Activated CD4-positive, alpha-beta T cell treated with anti-CD3 and anti-CD28 coated beads for 36 hours (primary cell): ENCODE data around the gene INSYN2A. TPM values are rescaled to one million over a fixed set of nuclear protein-coding genes. Genes with fewer than 3 reads are reported as not detected.

Source experiments
- ATAC-seq: fragments of 200-7000 bp; cut with Tn5 transposase; one replicate; pipeline ENCODE4 v1.10.0; 2021; ENCODE audit warnings: mild to moderate bottlenecking, moderate library complexity
- CTCF ChIA-PET: fragments of 350-600 bp; sonication (Branson Sonifier 250); formaldehyde crosslinking; loops from one replicate; lab custom pipeline; 2021; ENCODE audit warnings: antibody characterized with exemption; lab: Charles Lee
- POLR2A ChIA-PET: fragments of 350-600 bp; sonication (Branson Sonifier 250); formaldehyde crosslinking; loops from one replicate; lab custom pipeline; 2021; ENCODE audit warnings: antibody characterized with exemption, inconsistent platforms; lab: Charles Lee
- DNase-seq: peaks from one replicate; pipeline ENCODE4 v3.0.0-alpha.2; 2020
- H3K27ac Mint-ChIP-seq: one replicate; pipeline ENCODE4 v1.8.0; 2021; ENCODE audit warnings: mixed read lengths
- H3K27me3 Mint-ChIP-seq: one replicate; pipeline ENCODE4 v1.8.0; 2021; ENCODE audit warnings: mixed read lengths
- H3K36me3 Mint-ChIP-seq: one replicate; pipeline ENCODE4 v1.8.0; 2021; ENCODE audit warnings: low read depth, mixed read lengths
- H3K4me1 Mint-ChIP-seq: one replicate; pipeline ENCODE4 v1.8.0; 2021; ENCODE audit warnings: mixed read lengths
- H3K4me3 Mint-ChIP-seq: one replicate; pipeline ENCODE4 v1.8.0; 2021; ENCODE audit warnings: mild to moderate bottlenecking, moderate library complexity, mixed read lengths
- H3K9me3 Mint-ChIP-seq: one replicate; pipeline ENCODE4 v1.8.0; 2021; ENCODE audit warnings: low read depth, mixed read lengths
- intact Hi-C, 2 experiments: fragments of 100-400 bp; cut with DNase I in 1 of 2; cut with micrococcal nuclease in 1 of 2; formaldehyde crosslinking; loops; one replicate each; pipeline versions ENCODE4 v1.14.2 to v1.15.1; 2022 to 2024; cut with DNase I, micrococcal nuclease
- total RNA-seq, 2 experiments: library from RNA; stranded (reverse); gene quantifications; one replicate each; pipeline ENCODE4 v1.2.3, GENCODE V29; 2021

INSYN2A gene
- total RNA-seq, 2 experiments from 2014 or later = not detected

DNA sequence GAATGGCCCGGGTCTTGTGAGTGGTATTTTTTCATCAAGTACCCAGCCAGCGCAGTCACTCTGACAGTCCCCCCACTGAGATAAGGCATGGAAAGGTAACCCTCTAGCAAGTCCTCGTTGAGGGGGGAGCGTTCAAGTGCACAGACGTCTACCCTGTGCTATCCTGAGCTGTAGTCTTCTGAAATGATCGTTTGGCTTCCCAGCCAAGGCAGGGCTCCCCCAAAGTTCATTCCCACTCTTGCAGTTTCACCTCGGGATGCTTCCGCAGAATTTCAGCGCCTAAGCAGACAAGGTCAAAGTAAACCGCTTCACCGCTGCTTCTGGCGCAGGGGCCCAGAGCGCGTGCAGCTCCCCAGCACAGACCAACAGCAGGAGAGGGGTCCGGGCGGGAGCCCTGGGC lies 1.8 kb downstream of the INSYN2A start:
- ChIA-PET POLR2A (no interaction called here), CTCF (no interaction called here)
- ATAC-seq (no peak), DNase-seq (no peak)
- Mint-ChIP-seq H3K27me3 (peaks cover 33% of the 10 kb centered on the region), H3K9me3 (no peaks in the 10 kb centered on the region), H3K27ac (no peak overlapping the region), H3K36me3 (no peaks in the 10 kb centered on the region), H3K4me3 (no peak overlapping the region), H3K4me1 (peaks cover 2% of the 10 kb centered on the region)
- intact Hi-C loops = no loop called here

DNA sequence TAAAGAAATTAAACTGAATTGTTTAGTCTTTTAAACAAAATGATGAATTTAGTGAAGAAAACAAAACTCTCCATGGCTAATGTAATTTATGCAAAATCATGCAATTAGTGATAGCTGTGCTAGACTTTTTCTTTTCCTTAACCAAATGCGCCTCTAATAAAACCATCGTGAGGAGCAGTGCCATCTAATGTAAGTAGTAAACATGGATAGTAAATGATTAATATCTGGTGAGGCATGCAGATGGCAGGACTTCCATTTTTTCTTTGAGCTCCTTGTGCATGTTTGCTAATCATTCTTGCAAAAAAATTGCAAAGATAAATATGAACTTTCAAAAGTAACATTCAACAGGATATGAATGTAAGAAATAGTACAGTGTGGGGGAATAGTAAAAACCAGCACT lies 2.3 kb downstream of the INSYN2A start:
- H3K36me3 Mint-ChIP-seq = no peaks in the 10 kb centered on the region
- H3K27ac Mint-ChIP-seq = no peak overlapping the region
- no peaks in the 10 kb centered on the region for H3K9me3 Mint-ChIP-seq
- ChIA-PET CTCF (no interaction called here), POLR2A (no interaction called here)
- peaks cover 2% of the 10 kb centered on the region for H3K4me1 Mint-ChIP-seq
- H3K4me3 Mint-ChIP-seq = no peak overlapping the region
- ATAC-seq (no peak), DNase-seq (no peak)
- H3K27me3 Mint-ChIP-seq = peaks cover 33% of the 10 kb centered on the region
- intact Hi-C loops = no loop called here

DNA sequence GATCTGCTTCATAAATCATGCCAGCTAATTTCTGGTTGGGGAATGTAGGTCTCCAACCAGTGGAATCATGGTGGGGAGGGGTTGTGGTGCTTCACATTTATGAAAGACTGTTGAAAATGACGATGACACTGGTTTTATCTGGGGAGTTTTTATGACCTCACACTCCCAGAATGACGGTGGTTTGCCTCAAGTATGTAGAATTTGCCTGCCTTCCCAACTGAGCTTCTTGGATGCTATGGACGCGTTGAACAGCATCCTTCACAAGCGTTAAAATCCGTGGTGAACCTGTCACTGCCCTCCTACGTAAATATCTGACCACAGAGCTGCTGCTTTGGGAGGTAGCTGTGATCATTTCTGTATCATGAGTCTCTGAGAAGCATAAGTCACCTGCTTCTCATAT lies 3.3 kb downstream of the INSYN2A start:
- CTCF ChIA-PET = no interaction called here
- POLR2A ChIA-PET = no interaction called here
- Mint-ChIP-seq H3K36me3 (no peaks in the 10 kb centered on the region), H3K27me3 (peaks cover 28% of the 10 kb centered on the region), H3K4me1 (peaks cover 2% of the 10 kb centered on the region), H3K9me3 (no peaks in the 10 kb centered on the region), H3K4me3 (no peak overlapping the region), H3K27ac (no peak overlapping the region)
- no peak for DNase-seq
- no peak for ATAC-seq
- intact Hi-C loops = no loop called here

DNA sequence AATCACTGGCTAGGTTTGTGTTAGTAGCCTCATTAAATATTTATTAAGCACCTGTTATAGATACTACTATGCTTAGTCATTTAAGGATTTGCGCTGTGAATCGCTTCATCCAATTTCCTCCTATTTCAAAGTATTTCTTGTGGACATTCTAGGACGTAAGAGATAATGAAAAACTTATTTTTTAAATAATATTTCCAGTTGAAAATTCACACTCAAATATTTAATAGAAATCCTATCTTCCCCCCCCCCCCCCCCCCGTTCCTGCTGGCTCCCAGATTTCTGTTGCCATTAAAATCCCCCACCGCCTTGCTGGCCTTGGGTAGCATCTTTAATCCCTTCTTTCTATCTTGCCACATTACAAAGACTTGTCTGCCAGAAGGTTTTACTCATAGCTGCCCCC lies 6.0 kb downstream of the INSYN2A start:
- DNase-seq (no peak), ATAC-seq (no peak)
- Mint-ChIP-seq H3K27ac (no peak overlapping the region), H3K36me3 (no peaks in the 10 kb centered on the region), H3K27me3 (peaks cover 26% of the 10 kb centered on the region), H3K4me3 (no peak overlapping the region), H3K4me1 (no peaks in the 10 kb centered on the region), H3K9me3 (peaks cover 3% of the 10 kb centered on the region)
- intact Hi-C loops = no loop called here
- ChIA-PET POLR2A (no interaction called here), CTCF (no interaction called here)

DNA sequence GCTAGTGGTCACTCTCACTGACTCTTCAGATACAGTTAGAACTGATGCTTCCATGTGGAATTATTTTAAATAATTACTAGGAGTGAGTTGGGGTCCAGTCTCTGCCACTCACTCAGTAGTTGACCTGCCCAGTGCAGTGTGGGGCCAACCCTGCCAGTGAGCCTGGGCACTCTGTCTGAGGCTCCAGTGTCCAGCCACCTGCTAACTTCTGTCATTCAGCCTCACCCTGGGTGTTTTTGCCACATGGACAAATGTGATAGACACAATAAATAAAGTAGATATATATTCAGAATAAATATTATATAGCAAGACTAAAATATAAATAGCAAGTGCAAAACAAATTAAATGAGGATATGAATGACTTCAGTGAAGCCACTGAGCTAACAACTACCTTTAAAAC lies 7.2 kb downstream of the INSYN2A start:
- CTCF ChIA-PET = no interaction called here
- no peak for ATAC-seq
- Mint-ChIP-seq H3K27ac (no peak overlapping the region), H3K36me3 (no peaks in the 10 kb centered on the region), H3K4me1 (no peaks in the 10 kb centered on the region), H3K4me3 (no peak overlapping the region), H3K9me3 (peaks cover 3% of the 10 kb centered on the region), H3K27me3 (peaks cover 22% of the 10 kb centered on the region)
- POLR2A ChIA-PET = no interaction called here
- DNase-seq = no peak
- intact Hi-C loops = no loop called here

DNA sequence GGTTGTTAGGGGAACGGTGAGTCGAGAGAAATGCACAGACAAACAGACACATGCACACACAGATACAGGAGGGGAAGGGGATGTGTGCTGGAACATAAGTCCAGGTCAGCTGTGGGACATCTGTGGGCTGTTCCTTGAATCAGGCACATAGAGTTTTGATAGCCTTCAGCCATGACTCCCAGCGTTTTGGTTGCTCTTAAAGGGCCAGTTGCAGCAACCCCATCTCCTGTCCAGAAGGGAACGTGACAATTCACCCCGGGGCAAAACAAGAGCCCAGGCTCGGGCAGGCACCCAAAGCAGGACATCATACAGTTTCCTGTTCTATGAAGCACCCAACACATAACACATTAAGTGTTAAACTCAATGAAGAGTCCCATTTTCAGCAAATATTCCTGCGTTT lies 9.6 kb downstream of the INSYN2A start:
- intact Hi-C loops = no loop called here
- no peak for ATAC-seq
- Mint-ChIP-seq H3K36me3 (no peaks in the 10 kb centered on the region), H3K9me3 (peaks cover 3% of the 10 kb centered on the region), H3K27ac (no peak overlapping the region), H3K27me3 (peaks cover 13% of the 10 kb centered on the region), H3K4me3 (no peak overlapping the region), H3K4me1 (no peaks in the 10 kb centered on the region)
- no peak for DNase-seq
- CTCF ChIA-PET = no interaction called here
- POLR2A ChIA-PET = no interaction called here

DNA sequence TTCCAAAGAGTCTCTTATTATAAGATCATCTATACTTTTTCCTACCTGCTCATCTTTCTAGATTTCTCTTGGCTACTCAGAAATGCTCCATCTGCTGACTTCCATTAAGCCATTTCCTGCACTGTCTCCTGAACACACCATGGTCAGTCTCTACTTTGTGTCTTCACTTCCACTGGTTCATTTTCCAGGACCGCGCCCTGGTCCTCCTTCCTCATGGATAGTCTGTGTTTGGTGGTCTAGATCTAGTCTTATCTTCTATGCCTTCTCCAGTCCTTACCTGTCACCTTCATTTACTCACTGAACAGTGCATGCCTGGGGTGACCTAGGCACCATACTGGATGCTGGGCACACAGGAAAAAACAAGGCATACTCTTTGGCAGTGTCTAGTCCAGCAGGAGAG lies 11.8 kb downstream of the INSYN2A start:
- Mint-ChIP-seq H3K9me3 (peaks cover 3% of the 10 kb centered on the region), H3K27ac (no peak overlapping the region), H3K36me3 (no peaks in the 10 kb centered on the region), H3K4me1 (no peaks in the 10 kb centered on the region), H3K4me3 (no peak overlapping the region), H3K27me3 (peaks cover 7% of the 10 kb centered on the region)
- no peak for DNase-seq
- intact Hi-C loops = no loop called here
- ATAC-seq = no peak
- ChIA-PET POLR2A (no interaction called here), CTCF (no interaction called here)

DNA sequence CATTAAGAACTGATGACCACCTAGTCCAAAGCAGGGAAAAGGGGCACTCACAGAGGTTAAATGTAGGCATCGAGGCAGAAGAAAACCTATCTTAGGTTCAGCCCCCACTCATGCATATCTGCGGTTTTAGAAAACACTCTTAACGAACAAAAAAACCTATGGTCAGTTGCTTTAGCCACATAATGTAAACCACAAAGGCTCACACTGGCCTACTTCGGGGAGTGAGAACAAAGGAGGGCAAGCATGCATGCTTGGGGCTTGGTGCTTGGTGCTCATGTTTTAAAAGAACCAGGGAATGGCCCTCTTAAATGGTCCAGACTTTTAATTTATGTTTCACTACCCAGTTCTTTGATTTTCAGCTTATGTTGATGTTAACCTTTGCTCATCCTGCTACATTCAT lies 14.2 kb downstream of the INSYN2A start:
- Mint-ChIP-seq H3K27ac (no peak overlapping the region), H3K9me3 (peaks cover 3% of the 10 kb centered on the region), H3K4me1 (no peaks in the 10 kb centered on the region), H3K27me3 (peaks cover 6% of the 10 kb centered on the region), H3K36me3 (no peaks in the 10 kb centered on the region), H3K4me3 (no peak overlapping the region)
- ChIA-PET CTCF (interaction anchor here (1.0 kb wide), 1 partner anchor 63 kb away, joined by 3 read pairs; no protein-coding TSS in a partner anchor), POLR2A (no interaction called here)
- intact Hi-C loops = no loop called here
- DNase-seq (no peak), ATAC-seq (no peak)

DNA sequence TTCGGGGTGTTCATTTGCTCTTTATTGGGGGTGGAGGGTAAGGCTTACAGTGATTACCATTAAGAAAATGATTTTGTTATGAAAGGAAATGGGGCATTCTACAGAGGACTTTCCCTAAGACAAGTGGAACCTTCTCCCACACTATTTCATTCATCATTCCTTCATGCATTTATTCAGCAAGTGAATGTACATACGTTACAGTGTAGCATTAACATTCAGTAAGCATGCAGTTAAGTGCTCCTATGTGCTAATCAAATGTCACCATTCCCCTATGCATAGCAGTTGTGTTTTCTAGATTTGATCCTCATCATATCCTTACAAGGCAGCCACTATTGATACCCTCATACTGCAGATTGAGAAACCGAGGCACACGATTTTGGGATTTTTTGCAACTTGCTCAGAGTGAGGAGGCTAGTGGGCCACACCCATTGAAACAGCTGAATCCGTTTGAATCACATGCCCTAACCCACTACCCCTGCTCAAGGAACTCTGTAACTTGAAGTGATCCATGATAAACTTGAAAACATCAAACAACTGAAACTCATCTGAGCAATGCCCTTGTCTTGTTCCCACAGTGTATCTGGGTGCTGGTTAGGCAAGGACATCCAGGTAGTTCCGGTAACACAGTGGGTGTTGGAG lies 16.7 kb downstream of the INSYN2A start:
- ChIA-PET POLR2A (no interaction called here), CTCF (no interaction called here)
- intact Hi-C loops = no loop called here
- Mint-ChIP-seq H3K27ac (no peak overlapping the region), H3K4me3 (no peak overlapping the region), H3K27me3 (peaks cover 6% of the 10 kb centered on the region), H3K4me1 (no peaks in the 10 kb centered on the region), H3K36me3 (no peaks in the 10 kb centered on the region), H3K9me3 (no peaks in the 10 kb centered on the region)
- DNase-seq = no peak
- no peak for ATAC-seq

DNA sequence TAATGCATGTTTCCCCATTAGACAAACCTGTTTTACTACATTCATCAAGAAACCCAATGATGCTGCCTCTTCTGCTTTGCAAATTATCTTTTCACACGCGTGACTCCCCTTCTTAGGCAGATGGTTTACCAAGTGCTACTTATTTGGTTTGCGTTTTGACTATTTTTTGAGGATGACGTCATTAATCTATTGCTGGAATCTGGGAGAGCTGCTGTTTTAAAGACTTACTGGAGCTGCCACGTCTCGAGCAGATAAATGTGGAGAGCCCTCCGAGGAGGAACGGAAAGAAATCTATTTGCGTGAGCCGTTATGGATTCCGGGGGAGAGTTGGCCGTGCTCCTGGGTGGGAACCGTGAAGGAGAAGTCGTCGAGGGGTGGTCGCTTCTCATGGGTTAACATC lies 19.7 kb downstream of the INSYN2A start:
- H3K9me3 Mint-ChIP-seq = no peaks in the 10 kb centered on the region
- ChIA-PET POLR2A (no interaction called here), CTCF (no interaction called here)
- intact Hi-C loops = no loop called here
- ATAC-seq (no peak), DNase-seq (no peak)
- no peaks in the 10 kb centered on the region for H3K36me3 Mint-ChIP-seq
- no peaks in the 10 kb centered on the region for H3K4me1 Mint-ChIP-seq
- H3K4me3 Mint-ChIP-seq = no peak overlapping the region
- no peak overlapping the region for H3K27ac Mint-ChIP-seq
- H3K27me3 Mint-ChIP-seq = peaks cover 3% of the 10 kb centered on the region

DNA sequence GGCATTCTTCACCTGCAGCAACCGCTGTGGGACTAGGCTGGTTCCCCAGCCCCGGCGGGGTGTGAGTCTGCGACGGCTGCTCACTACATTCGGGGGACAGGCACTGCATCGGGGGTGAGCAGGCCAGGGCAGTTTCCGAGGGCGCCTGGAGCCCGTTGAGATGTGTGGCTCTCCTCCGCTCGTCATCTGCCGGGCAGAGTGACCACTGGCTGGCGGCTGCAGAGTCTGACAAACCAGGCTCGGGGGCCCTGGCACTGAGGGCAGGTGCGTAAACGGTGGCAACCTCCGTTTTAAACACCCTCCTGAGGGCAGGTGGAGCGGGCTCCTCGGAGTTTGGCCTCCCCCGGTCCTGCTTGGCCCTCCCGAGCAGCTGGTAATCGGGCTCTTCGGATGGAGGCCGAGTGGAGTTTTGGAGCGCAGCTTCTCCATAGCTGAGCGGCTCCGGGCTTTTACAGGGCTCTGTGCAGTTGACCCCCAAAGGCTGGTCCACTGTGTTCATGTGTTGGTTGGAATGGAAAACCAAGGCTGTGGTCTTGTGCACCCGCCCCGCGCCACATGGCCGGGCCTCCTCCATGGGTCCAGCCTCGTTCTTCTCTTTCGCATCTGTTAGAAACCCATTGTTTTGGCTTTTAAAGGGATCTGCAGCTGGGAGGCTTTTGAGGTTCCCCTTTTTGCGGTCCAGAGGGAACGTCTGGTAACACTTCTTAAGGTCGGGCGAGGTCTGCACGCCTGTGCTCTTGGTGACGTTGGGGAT lies 20.9 kb downstream of the INSYN2A start:
- no peak overlapping the region for H3K4me3 Mint-ChIP-seq
- intact Hi-C loops = no loop called here
- H3K9me3 Mint-ChIP-seq = no peaks in the 10 kb centered on the region
- no peaks in the 10 kb centered on the region for H3K36me3 Mint-ChIP-seq
- H3K27me3 Mint-ChIP-seq = peaks cover 3% of the 10 kb centered on the region
- H3K4me1 Mint-ChIP-seq = no peaks in the 10 kb centered on the region
- ATAC-seq (no peak), DNase-seq (no peak)
- ChIA-PET CTCF (no interaction called here), POLR2A (no interaction called here)
- no peak overlapping the region for H3K27ac Mint-ChIP-seq

DNA sequence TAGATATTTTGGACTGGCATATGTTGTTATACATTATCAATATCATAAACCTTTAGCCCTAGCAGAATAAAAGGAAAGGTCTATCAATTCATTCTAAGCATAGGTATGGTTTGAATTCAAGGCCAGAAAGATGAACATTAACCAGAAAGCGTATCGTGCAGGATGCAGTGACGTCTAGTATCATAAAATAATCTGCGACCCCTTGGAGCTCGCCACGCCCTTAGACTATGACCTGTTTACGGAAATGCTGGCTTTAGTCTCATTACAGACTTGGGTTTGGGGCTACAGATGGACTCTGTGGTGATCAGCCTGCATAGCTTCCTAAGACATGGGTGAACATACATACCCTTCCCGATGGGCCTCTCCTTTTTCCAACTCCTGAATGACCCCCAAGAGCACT lies 21.5 kb downstream of the INSYN2A start:
- H3K27me3 Mint-ChIP-seq = peaks cover 3% of the 10 kb centered on the region
- ATAC-seq (no peak), DNase-seq (no peak)
- ChIA-PET POLR2A (no interaction called here), CTCF (no interaction called here)
- no peaks in the 10 kb centered on the region for H3K36me3 Mint-ChIP-seq
- H3K4me3 Mint-ChIP-seq = no peak overlapping the region
- intact Hi-C loops = no loop called here
- no peak overlapping the region for H3K27ac Mint-ChIP-seq
- H3K9me3 Mint-ChIP-seq = no peaks in the 10 kb centered on the region
- H3K4me1 Mint-ChIP-seq = no peaks in the 10 kb centered on the region
